ENCODE results near the gene TMPRSS2. TPM values are rescaled to one million over a fixed set of nuclear protein-coding genes. Genes with fewer than 3 reads are reported as not detected.

Gene TMPRSS2
- total RNA-seq, 1 experiment from 2014 or later, result 1.1 TPM

GRCh38 chr21:41545500-41546359 lies 37.8 kb upstream of the TMPRSS2 start:
- Histone ChIP-seq H3K4me3 (replicated peaks in 1 of 2; ENCODE audit: low read depth in 1 of 2, low read length in 2 of 2) (no peak overlapping the region), H3K36me3 (ENCODE audit: control insufficient read depth in 1 of 2, insufficient read depth in 2 of 2, low read length in 2 of 2) (no peaks in the 10 kb centered on the region), H3K27me3 (ENCODE audit: insufficient read depth, low read length) (peaks cover 39% of the 10 kb centered on the region), H3K79me2 (ENCODE audit: insufficient read depth, low read length) (no peaks in the 10 kb centered on the region), H3K9me2 (ENCODE audit: insufficient read depth) (no peaks in the 10 kb centered on the region), H3K4me1 (ENCODE audit: control insufficient read depth in 1 of 2, insufficient read depth in 2 of 2, low read length in 2 of 2) (no peaks in the 10 kb centered on the region), H3K9ac (ENCODE audit: low read length) (no peak overlapping the region), H3K4me2 (ENCODE audit: low read length) (no peak overlapping the region), H3K9me3 (ENCODE audit: control insufficient read depth in 1 of 2, insufficient read depth in 1 of 2, low read depth in 1 of 2, low read length in 2 of 2) (no peaks in the 10 kb centered on the region), H4K20me1 (ENCODE audit: insufficient read depth) (no peaks in the 10 kb centered on the region; the same call in 1 of the 2 replicates), H2AFZ (ENCODE audit: low read depth, low read length, poor library complexity, severe bottlenecking) (no peak overlapping the region), H3K27ac (ENCODE audit: low read depth, low read length) (no peak overlapping the region)
- ATAC-seq (no peak), DNase-seq (ENCODE audit: low read depth, low spot score) (no peak)
- intact Hi-C loops (cut with micrococcal nuclease), result no loop called here
- no TSS peak for BruUV-seq (replicated peaks)
- ChIA-PET RAD21 (ENCODE audit: low non-redundant PET in 1 of 2, low total read pairs in 2 of 2, uncharacterized antibody in 2 of 2, unreplicated experiment in 2 of 2) (no interaction called here), CTCF (no interaction called here), POLR2A (no interaction called here)
- TF ChIP-seq ATF3 (IDR thresholded peaks at IDR 0.05), result no peak
- TF ChIP-seq FOSL1 (IDR thresholded peaks at IDR 0.05; ENCODE audit: low read depth), result no peak
- no peak for TF ChIP-seq YY1 (IDR thresholded peaks at IDR 0.05; ENCODE audit: extremely low read depth, insufficient replicate concordance, low read depth, low read length)
- TF ChIP-seq CBX3 (IDR thresholded peaks at IDR 0.05; ENCODE audit: low read depth), result no peak
- no peak for TF ChIP-seq REST (IDR thresholded peaks at IDR 0.05; ENCODE audit: low read depth)
- no peak for TF ChIP-seq SP1 (IDR thresholded peaks at IDR 0.05; ENCODE audit: low read depth)
- TF ChIP-seq MAX (IDR thresholded peaks at IDR 0.05), result no peak
- TF ChIP-seq SRF (IDR thresholded peaks at IDR 0.05; ENCODE audit: low read depth), result no peak

All from HCT116 (cell line).